ENCODE data around the gene UTP15.
A peak's percentile ranks its signal among the peaks of the same experiment; 100 is the strongest.

The UTP15 gene

GRCh38 chr5:73564675-73565074 is 868 bp upstream of the UTP15 start:
- DNase-seq, result no peak

- DNase-seq, result no peak
Observed at GRCh38 chr5:73565969-73566547, 515 bp downstream of the UTP15 start.

GRCh38 chr5:73582285-73583145 is 17.0 kb downstream of the UTP15 start:
- no peak for DNase-seq

- no peak for DNase-seq
Observed at GRCh38 chr5:73587923-73588322, 22.4 kb downstream of the UTP15 start.

- peak; percentile 10 for DNase-seq
Observed at GRCh38 chr5:73591102-73591695, 25.7 kb downstream of the UTP15 start.

- DNase-seq, result no peak
Observed at GRCh38 chr5:73591698-73592501, 26.4 kb downstream of the UTP15 start.

- DNase-seq, result no peak
Observed at GRCh38 chr5:73592551-73592950, 27.0 kb downstream of the UTP15 start.

- DNase-seq, result no peak
Observed at GRCh38 chr5:73596705-73597328, 31.3 kb downstream of the UTP15 start.

- no peak for DNase-seq
Observed at GRCh38 chr5:73599380-73599779, 33.8 kb downstream of the UTP15 start.

GRCh38 chr5:73603998-73604397 is 38.5 kb downstream of the UTP15 start:
- DNase-seq, result no peak

GRCh38 chr5:73605223-73606087 is 39.9 kb downstream of the UTP15 start:
- DNase-seq, result no peak

- DNase-seq, result no peak
Observed at GRCh38 chr5:73606206-73606753, 40.7 kb downstream of the UTP15 start.

GRCh38 chr5:73607228-73607627 is 41.7 kb downstream of the UTP15 start:
- no peak for DNase-seq

GRCh38 chr5:73612799-73613198 is 47.3 kb downstream of the UTP15 start:
- no peak for DNase-seq

- DNase-seq, result no peak
Observed at GRCh38 chr5:73615085-73615484, 49.5 kb downstream of the UTP15 start.

GRCh38 chr5:73615947-73616346 is 50.4 kb downstream of the UTP15 start:
- DNase-seq, result no peak

GRCh38 chr5:73617510-73618279 is 52.2 kb downstream of the UTP15 start:
- no peak for DNase-seq

- DNase-seq, result no peak
Observed at GRCh38 chr5:73619606-73620333, 54.2 kb downstream of the UTP15 start.

- DNase-seq, result no peak
Observed at GRCh38 chr5:73620334-73620687, 54.8 kb downstream of the UTP15 start.

- no peak for DNase-seq
Observed at GRCh38 chr5:73623060-73623459, 57.5 kb downstream of the UTP15 start.

Data from right kidney (tissue), 1 donor.